Esophagus squamous epithelium (tissue), 4 donors: Measurements from ENCODE around the gene MANEAL.

Experiments
- POLR2A ChIP-seq, 4 donors: fragments of 450-650 bp; IDR thresholded peaks; one replicate each; pipeline ENCODE4 v1.6.1; 2017; ENCODE audit warnings: antibody characterized with exemption in 4 of 4, mild to moderate bottlenecking in 4 of 4, moderate library complexity in 3 of 4
- TF ChIP-seq, protein P1 (sequence below), 6 experiments: fragments of 450-650 bp in 4 of 6; fragments of 200-600 bp in 2 of 6; sonication (generic) in 2 of 6; IDR thresholded peaks; one replicate each; pipeline ENCODE4 v1.5.1; 2016 to 2019; ENCODE audit warnings: antibody characterized with exemption in 6 of 6, mild to moderate bottlenecking in 4 of 6, moderate library complexity in 4 of 6

DNA sequence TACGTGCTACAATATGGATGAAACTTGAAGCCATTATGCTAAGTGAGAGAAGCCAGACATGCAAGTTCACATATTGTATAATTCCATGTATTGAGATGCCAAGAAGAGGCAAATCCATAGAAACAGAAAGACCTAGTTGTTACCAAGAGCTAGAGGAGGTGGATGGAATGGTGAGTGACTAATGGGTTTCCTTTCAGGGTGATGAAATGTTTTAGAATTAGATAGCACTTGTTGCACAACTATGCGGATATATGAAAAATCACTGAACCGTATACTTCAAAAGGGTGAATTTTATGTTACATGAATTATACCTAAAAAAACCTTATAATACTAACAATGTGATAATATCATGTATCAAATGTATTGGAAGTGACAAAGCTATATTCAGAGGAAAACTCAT is 46.8 kb upstream of the MANEAL start:
- TF ChIP-seq, protein P1, sequence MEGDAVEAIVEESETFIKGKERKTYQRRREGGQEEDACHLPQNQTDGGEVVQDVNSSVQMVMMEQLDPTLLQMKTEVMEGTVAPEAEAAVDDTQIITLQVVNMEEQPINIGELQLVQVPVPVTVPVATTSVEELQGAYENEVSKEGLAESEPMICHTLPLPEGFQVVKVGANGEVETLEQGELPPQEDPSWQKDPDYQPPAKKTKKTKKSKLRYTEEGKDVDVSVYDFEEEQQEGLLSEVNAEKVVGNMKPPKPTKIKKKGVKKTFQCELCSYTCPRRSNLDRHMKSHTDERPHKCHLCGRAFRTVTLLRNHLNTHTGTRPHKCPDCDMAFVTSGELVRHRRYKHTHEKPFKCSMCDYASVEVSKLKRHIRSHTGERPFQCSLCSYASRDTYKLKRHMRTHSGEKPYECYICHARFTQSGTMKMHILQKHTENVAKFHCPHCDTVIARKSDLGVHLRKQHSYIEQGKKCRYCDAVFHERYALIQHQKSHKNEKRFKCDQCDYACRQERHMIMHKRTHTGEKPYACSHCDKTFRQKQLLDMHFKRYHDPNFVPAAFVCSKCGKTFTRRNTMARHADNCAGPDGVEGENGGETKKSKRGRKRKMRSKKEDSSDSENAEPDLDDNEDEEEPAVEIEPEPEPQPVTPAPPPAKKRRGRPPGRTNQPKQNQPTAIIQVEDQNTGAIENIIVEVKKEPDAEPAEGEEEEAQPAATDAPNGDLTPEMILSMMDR (IDR thresholded peaks at IDR 0.05), result no peak
- no peak for TF ChIP-seq POLR2A (IDR thresholded peaks at IDR 0.05)
